Fibroblast of lung (primary cell): Measurements from ENCODE around the gene TARS3.

Source experiments
- EZH2 ChIP-seq: IDR thresholded peaks from 2 replicates; pipeline ENCODE4 v1.5.1; 2012; ENCODE audit warnings: low read length, control low read depth, mild to moderate bottlenecking; ENCODE audit errors: missing control alignments
- TF ChIP-seq, protein P1 (sequence below), 2 donors: IDR thresholded peaks in 1 of 2; conservative IDR thresholded peaks in 1 of 2; 1 replicate in 1 of 2; 2 replicates in 1 of 2; pipeline ENCODE4 v1.5.1; 2011 to 2012; ENCODE audit warnings: low read length in 2 of 2, control low read depth in 1 of 2, inconsistent platforms in 1 of 2, low read depth in 1 of 2, mild to moderate bottlenecking in 1 of 2

DNA sequence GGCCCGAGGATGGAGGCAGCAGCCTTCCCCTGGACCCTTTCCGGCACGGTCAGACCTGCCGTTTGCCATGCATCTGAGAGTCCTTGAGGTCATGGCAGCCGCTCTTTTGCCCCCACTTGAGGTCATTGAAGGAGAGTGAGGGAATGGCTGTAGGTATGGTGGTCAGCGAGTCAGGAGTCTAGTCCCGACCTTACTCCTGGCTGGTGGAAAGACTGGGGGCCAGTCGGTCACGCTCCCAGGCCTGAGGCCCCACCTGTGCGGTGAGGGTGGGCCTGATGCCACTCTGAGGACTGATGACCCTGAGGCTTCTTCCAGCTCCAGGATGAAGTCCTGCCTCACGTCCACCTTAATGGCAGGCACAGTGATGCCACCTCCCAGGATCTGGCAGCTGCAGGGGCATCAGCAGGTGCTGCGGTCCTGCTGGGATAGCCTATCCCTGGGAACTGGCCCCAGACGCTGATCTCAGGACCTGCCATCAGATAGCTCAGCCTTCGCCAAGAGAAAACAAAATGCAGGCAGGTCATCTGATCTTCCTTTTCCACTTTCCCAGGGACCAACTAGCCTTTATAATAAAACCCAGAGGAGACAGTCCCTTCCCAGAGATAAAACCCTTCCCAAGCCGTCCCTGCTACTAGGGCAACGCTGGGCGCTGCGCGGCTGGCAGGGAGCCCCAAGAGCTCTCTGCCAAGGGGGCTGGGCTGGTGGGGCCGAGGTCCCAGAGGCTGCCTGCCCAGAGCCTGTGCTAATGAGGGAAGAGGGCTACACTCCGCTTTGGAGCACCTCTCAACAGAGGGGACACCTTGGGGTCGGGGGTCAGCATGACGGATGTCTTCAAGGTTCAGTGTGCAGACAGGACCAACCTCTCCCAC lies 114.3 kb downstream of the TARS3 start:
- TF ChIP-seq, protein P1, sequence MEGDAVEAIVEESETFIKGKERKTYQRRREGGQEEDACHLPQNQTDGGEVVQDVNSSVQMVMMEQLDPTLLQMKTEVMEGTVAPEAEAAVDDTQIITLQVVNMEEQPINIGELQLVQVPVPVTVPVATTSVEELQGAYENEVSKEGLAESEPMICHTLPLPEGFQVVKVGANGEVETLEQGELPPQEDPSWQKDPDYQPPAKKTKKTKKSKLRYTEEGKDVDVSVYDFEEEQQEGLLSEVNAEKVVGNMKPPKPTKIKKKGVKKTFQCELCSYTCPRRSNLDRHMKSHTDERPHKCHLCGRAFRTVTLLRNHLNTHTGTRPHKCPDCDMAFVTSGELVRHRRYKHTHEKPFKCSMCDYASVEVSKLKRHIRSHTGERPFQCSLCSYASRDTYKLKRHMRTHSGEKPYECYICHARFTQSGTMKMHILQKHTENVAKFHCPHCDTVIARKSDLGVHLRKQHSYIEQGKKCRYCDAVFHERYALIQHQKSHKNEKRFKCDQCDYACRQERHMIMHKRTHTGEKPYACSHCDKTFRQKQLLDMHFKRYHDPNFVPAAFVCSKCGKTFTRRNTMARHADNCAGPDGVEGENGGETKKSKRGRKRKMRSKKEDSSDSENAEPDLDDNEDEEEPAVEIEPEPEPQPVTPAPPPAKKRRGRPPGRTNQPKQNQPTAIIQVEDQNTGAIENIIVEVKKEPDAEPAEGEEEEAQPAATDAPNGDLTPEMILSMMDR (conservative IDR thresholded peaks at IDR 0.05 in 1 of 2, IDR thresholded peaks at IDR 0.05 in 1 of 2; ENCODE audit: low read depth in 1 of 2, low read length in 2 of 2), result no peak
- TF ChIP-seq EZH2, result no peak
